K562 (cell line): ENCODE data around the gene SSBP2. TPM values are rescaled to one million over a fixed set of nuclear protein-coding genes. Genes with fewer than 3 reads are reported as not detected.

Experiments used
- ATAC-seq: fragments of 200-7000 bp; cut with Tn5 transposase; 3 replicates; pipeline ENCODE4 v1.9.1; 2020; ENCODE audit warnings: moderate library complexity
- BruUV-seq: library from RNA; stranded (reverse); fragments of 400-500 nt; replicated peaks from 2 replicates; lab custom pipeline; 2021; lab: Mats Ljungman, UMichigan
- CTCF ChIA-PET: fragments of 300-600 bp; formaldehyde crosslinking; extraction: SDS; loops from one replicate; lab custom pipeline; 2021; ENCODE audit warnings: low intra/inter-chr PET ratio; lab: Yijun Ruan, JAX
- POLR2A ChIA-PET: fragments of 300-600, 350-650 bp; sonication (Branson Sonifier 250); formaldehyde crosslinking; extraction: SDS; loops from one replicate; lab custom pipeline; 2021; ENCODE audit warnings: antibody characterized with exemption, inconsistent platforms; lab: Yijun Ruan, JAX
- DNase-seq, 4 experiments: peaks; one replicate each; pipeline versions ENCODE4 v3.0.0 to v3.0.0-alpha.2; 2011 to 2018; ENCODE audit warnings: low spot score in 3 of 4, mixed read lengths in 3 of 4; ENCODE audit errors: extremely low read depth in 1 of 4
- FAIRE-seq: peaks from 2 replicates; lab custom pipeline; 2011; peaks lifted over from hg19 to GRCh38; lab: Jason Lieb, UNC
- H2AFZ ChIP-seq: 2 replicates; pipeline ENCODE4 v1.6.0; 2011; ENCODE audit warnings: low read depth, low read length, control low read depth, inconsistent platforms
- H3K27ac ChIP-seq: fragments of 200-600 bp; 3 replicates; pipeline ENCODE4 v1.8.0; 2011; ENCODE audit warnings: low read depth, mild to moderate bottlenecking, control low read depth, inconsistent platforms, low read length, moderate library complexity, mixed read lengths; ENCODE audit errors: extremely low read depth
- H3K27me3 ChIP-seq, 2 experiments: fragments of 300-600 bp in 1 of 2; 2 replicates in 1 of 2; 3 replicates in 1 of 2; pipeline versions ENCODE4 v1.6.0 to v1.8.0; 2011; ENCODE audit warnings: inconsistent platforms in 2 of 2, low read length in 2 of 2, mild to moderate bottlenecking in 1 of 2, mixed read lengths in 1 of 2, moderate library complexity in 1 of 2; ENCODE audit not compliant: control insufficient read depth in 2 of 2, insufficient read depth in 2 of 2
- H3K36me3 ChIP-seq: fragments of 300-600 bp; 3 replicates; pipeline ENCODE4 v1.8.0; 2011; ENCODE audit warnings: mild to moderate bottlenecking, low read length, inconsistent platforms; ENCODE audit not compliant: control insufficient read depth, insufficient read depth
- H3K4me1 ChIP-seq, 2 experiments: fragments of 200-600 bp in 1 of 2; replicated peaks in 1 of 2; 2 replicates in 1 of 2; 3 replicates in 1 of 2; pipeline versions ENCODE4 v1.5.1 to v1.8.0; 2011; ENCODE audit warnings: inconsistent platforms in 2 of 2, low read length in 2 of 2, mild to moderate bottlenecking in 1 of 2, mixed read lengths in 1 of 2, moderate library complexity in 1 of 2; ENCODE audit not compliant: control insufficient read depth in 2 of 2, insufficient read depth in 2 of 2
- H3K4me2 ChIP-seq: 2 replicates; pipeline ENCODE4 v1.6.1; 2011; ENCODE audit warnings: low read length, control low read depth, inconsistent platforms, mixed read lengths; ENCODE audit not compliant: insufficient read depth
- H3K4me3 ChIP-seq: fragments of 200-600 bp; sonication (generic), shearing (Covaris generic); 2 replicates; pipeline ENCODE4 v1.5.1; 2016; ENCODE audit warnings: control low read depth, inconsistent platforms
- H3K79me2 ChIP-seq: fragments of 200-600 bp; 3 replicates; pipeline ENCODE4 v1.8.0; 2011; ENCODE audit warnings: low read length, inconsistent platforms; ENCODE audit not compliant: control insufficient read depth, insufficient read depth
- H3K9ac ChIP-seq, 2 experiments: 2 replicates each; pipeline versions ENCODE4 v1.6.0 to v1.6.1; 2011; ENCODE audit warnings: low read depth in 2 of 2, low read length in 2 of 2, control low read depth in 1 of 2, inconsistent platforms in 1 of 2, mild to moderate bottlenecking in 1 of 2, mixed read lengths in 1 of 2; ENCODE audit not compliant: insufficient read depth in 1 of 2
- H3K9me1 ChIP-seq: one replicate; pipeline ENCODE4 v1.6.0; 2011; ENCODE audit warnings: inconsistent platforms, mild to moderate bottlenecking, low read length, moderate library complexity; ENCODE audit not compliant: control insufficient read depth, insufficient read depth
- H3K9me3 ChIP-seq: replicated peaks from 2 replicates; pipeline ENCODE4 v1.5.1; 2011; ENCODE audit warnings: low read depth, low read length, inconsistent platforms; ENCODE audit not compliant: control insufficient read depth, insufficient read depth
- H4K20me1 ChIP-seq: replicated peaks from 2 replicates; pipeline ENCODE4 v1.6.1; 2011; ENCODE audit warnings: low read length, inconsistent platforms, mixed read lengths; ENCODE audit not compliant: control insufficient read depth, insufficient read depth
- CREBBP ChIP-seq: IDR thresholded peaks from one replicate; pipeline ENCODE4 v1.6.1; 2012; ENCODE audit warnings: low read depth, mild to moderate bottlenecking, control low read depth, inconsistent platforms, low read length
- RBM14 ChIP-seq: fragments of 200-400 bp; formaldehyde crosslinking; IDR thresholded peaks from 2 replicates; pipeline ENCODE4 v1.6.1; 2018; ENCODE audit warnings: low read depth, mild to moderate bottlenecking, low read length, moderate library complexity, borderline replicate concordance; ENCODE audit not compliant: insufficient read depth
- RFX1 ChIP-seq: fragments of 450-650 bp; IDR thresholded peaks from 2 replicates; pipeline ENCODE4 v1.6.1; 2016; ENCODE audit warnings: mild to moderate bottlenecking, moderate library complexity
- ZEB2 ChIP-seq: fragments of 450-650 bp; IDR thresholded peaks from 2 replicates; pipeline ENCODE4 v1.6.1; 2016
- WGBS: fragments of 100-300 bp; shearing (Covaris generic); methylation state at CpG from one replicate; pipeline ENCODE4 v1.1.6; 2016; ENCODE audit warnings: low coverage, mixed read lengths; ENCODE audit not compliant: insufficient coverage; ENCODE audit errors: missing lambda C conversion rate; 5-methylcytosine and 5-hydroxymethylcytosine counted together
- in situ Hi-C: fragments of 300-500 bp; cut with MboI; formaldehyde crosslinking; loops from 4 replicates; pipeline ENCODE4 v1.15.0; 2018; ENCODE audit warnings: inconsistent platforms, mixed read lengths
- intact Hi-C: fragments of 100-400 bp; cut with micrococcal nuclease; formaldehyde crosslinking; loops from 2 replicates; pipeline ENCODE4 v1.14.2; 2022
- polyA plus RNA-seq, 8 experiments: library from polyadenylated mRNA; depleted of rRNA in 4 of 8; stranded (reverse) in 5 of 8; unstranded in 3 of 8; fragments of >200 nt; fragmentation: Nextera tagmentation in 2 of 8; fragmentation: Illumina TruSeq in 1 of 8; extraction: Ambion mirVana in 2 of 8; extraction: Trizol in 1 of 8; gene quantifications; 2 replicates each; pipeline versions ENCODE4 v1.2.1 to v1.2.3, GENCODE V29; 2011 to 2014; ENCODE audit warnings: inconsistent platforms in 1 of 8, missing spikeins in 1 of 8
- total RNA-seq, 7 experiments: library from RNA; depleted of rRNA in 6 of 7; stranded (reverse); fragments of >200 nt in 6 of 7; fragmentation: Illumina TruSeq in 2 of 7; extraction: Trizol in 2 of 7; gene quantifications; 2 replicates each; pipeline versions ENCODE4 v1.2.1 to v1.2.3, GENCODE V29; 2011 to 2021; ENCODE audit warnings: low replicate concordance in 1 of 7
- TF ChIP-seq, protein P1 (sequence below), 3 experiments: IDR thresholded peaks in 2 of 3; conservative IDR thresholded peaks in 1 of 3; 2 replicates each; pipeline ENCODE4 v1.5.1; 2011 to 2012; ENCODE audit warnings: low read length in 3 of 3, mild to moderate bottlenecking in 3 of 3, control low read depth in 2 of 3, improper control_type of control experiment in 1 of 3, inconsistent platforms in 1 of 3, low read depth in 1 of 3, mixed read lengths in 1 of 3, moderate library complexity in 1 of 3; ENCODE audit not compliant: insufficient read depth in 2 of 3
- TF ChIP-seq, protein P2 (sequence below), 2 experiments: fragments of 250-450 bp in 1 of 2; fragments of 450-650 bp in 1 of 2; sonication (Bioruptor Pico) in 1 of 2; IDR thresholded peaks; 2 replicates each; pipeline versions ENCODE4 v1.6.1 to v1.8.0; 2016 to 2021; ENCODE audit warnings: mild to moderate bottlenecking in 2 of 2, moderate library complexity in 2 of 2, missing compliant biosample characterization in 1 of 2, missing genetic modification characterization in 1 of 2
- TF ChIP-seq, protein P3 (sequence below), 2 experiments: fragments of 450-650 bp; formaldehyde crosslinking in 1 of 2; IDR thresholded peaks; 2 replicates each; pipeline versions ENCODE4 v1.4.0 to v1.6.1; 2014 to 2020; ENCODE audit warnings: mild to moderate bottlenecking in 2 of 2, borderline replicate concordance in 1 of 2, low read depth in 1 of 2
- TF ChIP-seq, protein P4 (sequence below): conservative IDR thresholded peaks from 2 replicates; pipeline ENCODE4 v1.6.1; 2011; ENCODE audit warnings: low read depth, mild to moderate bottlenecking, low read length; ENCODE audit not compliant: control insufficient read depth

Gene SSBP2
- total and polyA plus RNA-seq, 9 of the 15 experiments (the other 6 are each of a cell fraction or from before 2014, with no cell fraction given): 22.3 to 133 (median 42.1) TPM

DNA sequence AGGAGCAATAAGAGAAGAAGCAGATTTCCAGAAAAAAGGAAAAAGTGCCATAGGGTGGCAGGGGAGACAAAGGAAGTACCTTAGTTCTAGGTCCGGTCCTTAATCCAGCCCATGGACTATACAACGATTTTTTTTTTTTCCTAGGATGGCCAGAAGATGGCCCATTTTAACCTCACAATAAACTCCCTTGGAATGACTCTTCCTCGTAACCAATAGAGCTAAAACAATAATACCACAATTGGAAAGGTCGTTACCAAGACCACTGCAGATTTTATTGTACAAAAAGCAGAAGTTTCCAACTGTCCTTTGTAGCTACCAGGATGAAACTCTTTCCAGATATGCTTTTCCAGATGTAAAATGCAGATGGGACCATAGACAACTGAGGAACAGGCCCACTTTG lies 34.4 kb upstream of the SSBP2 start:
- CTCF ChIA-PET: interaction anchor here (0.7 kb wide), 1 partner anchor 440 kb away, joined by 6 read pairs; no protein-coding TSS in a partner anchor
- H2AFZ ChIP-seq: peak overlapping the region; percentile 35
- peaks cover 0 to 21% of the 10 kb centered on the region in 2 experiments; a peak in 4 of 5 replicates for H3K4me1 ChIP-seq
- DNase-seq: no peak
- no peak overlapping the region for H3K4me3 ChIP-seq
- no peak for FAIRE-seq
- no peaks in the 10 kb centered on the region for H3K79me2 ChIP-seq
- no peak overlapping the region for H3K9ac ChIP-seq
- H3K36me3 ChIP-seq: no peaks in the 10 kb centered on the region
- in situ Hi-C loops (no loop called here), intact Hi-C loops (loop anchor here (2.0 to 5.0 kb wide), 2 partner anchors 52 to 381 kb away; no protein-coding TSS in a partner anchor)
- BruUV-seq: no TSS peak
- 47% methylated on average over 4 of the region's 4 CpGs for WGBS
- H4K20me1 ChIP-seq: no peaks in the 10 kb centered on the region
- no peak overlapping the region for H3K27ac ChIP-seq
- ATAC-seq: peak; percentile 34
- no peaks in the 10 kb centered on the region for H3K9me1 ChIP-seq
- POLR2A ChIA-PET: no interaction called here
- no peak overlapping the region for H3K4me2 ChIP-seq
- no peaks in the 10 kb centered on the region for H3K27me3 ChIP-seq
- H3K9me3 ChIP-seq: no peaks in the 10 kb centered on the region
- TF ChIP-seq, protein P1, sequence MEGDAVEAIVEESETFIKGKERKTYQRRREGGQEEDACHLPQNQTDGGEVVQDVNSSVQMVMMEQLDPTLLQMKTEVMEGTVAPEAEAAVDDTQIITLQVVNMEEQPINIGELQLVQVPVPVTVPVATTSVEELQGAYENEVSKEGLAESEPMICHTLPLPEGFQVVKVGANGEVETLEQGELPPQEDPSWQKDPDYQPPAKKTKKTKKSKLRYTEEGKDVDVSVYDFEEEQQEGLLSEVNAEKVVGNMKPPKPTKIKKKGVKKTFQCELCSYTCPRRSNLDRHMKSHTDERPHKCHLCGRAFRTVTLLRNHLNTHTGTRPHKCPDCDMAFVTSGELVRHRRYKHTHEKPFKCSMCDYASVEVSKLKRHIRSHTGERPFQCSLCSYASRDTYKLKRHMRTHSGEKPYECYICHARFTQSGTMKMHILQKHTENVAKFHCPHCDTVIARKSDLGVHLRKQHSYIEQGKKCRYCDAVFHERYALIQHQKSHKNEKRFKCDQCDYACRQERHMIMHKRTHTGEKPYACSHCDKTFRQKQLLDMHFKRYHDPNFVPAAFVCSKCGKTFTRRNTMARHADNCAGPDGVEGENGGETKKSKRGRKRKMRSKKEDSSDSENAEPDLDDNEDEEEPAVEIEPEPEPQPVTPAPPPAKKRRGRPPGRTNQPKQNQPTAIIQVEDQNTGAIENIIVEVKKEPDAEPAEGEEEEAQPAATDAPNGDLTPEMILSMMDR (IDR thresholded peaks at IDR 0.05 in 2 of 3, conservative IDR thresholded peaks at IDR 0.05 in 1 of 3; ENCODE audit: insufficient read depth in 2 of 3, low read depth in 1 of 3, low read length in 3 of 3): peak in 1 of 3 experiments; percentile 33; a peak in 1 of 6 replicates
- TF ChIP-seq, protein P2, sequence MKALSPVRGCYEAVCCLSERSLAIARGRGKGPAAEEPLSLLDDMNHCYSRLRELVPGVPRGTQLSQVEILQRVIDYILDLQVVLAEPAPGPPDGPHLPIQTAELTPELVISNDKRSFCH (CRISPR knock-in tag; IDR thresholded peaks at IDR 0.05): no peak
- TF ChIP-seq, protein P2 (tag; IDR thresholded peaks at IDR 0.05): 0 out of 2 replicates have a peak, but pooled peaks have one; percentile 34
- TF ChIP-seq RFX1 (peak; percentile 12; the same call in 1 of the 2 replicates), CREBBP (no peak), ZEB2 (no peak), RBM14 (no peak)
- TF ChIP-seq, protein P3, sequence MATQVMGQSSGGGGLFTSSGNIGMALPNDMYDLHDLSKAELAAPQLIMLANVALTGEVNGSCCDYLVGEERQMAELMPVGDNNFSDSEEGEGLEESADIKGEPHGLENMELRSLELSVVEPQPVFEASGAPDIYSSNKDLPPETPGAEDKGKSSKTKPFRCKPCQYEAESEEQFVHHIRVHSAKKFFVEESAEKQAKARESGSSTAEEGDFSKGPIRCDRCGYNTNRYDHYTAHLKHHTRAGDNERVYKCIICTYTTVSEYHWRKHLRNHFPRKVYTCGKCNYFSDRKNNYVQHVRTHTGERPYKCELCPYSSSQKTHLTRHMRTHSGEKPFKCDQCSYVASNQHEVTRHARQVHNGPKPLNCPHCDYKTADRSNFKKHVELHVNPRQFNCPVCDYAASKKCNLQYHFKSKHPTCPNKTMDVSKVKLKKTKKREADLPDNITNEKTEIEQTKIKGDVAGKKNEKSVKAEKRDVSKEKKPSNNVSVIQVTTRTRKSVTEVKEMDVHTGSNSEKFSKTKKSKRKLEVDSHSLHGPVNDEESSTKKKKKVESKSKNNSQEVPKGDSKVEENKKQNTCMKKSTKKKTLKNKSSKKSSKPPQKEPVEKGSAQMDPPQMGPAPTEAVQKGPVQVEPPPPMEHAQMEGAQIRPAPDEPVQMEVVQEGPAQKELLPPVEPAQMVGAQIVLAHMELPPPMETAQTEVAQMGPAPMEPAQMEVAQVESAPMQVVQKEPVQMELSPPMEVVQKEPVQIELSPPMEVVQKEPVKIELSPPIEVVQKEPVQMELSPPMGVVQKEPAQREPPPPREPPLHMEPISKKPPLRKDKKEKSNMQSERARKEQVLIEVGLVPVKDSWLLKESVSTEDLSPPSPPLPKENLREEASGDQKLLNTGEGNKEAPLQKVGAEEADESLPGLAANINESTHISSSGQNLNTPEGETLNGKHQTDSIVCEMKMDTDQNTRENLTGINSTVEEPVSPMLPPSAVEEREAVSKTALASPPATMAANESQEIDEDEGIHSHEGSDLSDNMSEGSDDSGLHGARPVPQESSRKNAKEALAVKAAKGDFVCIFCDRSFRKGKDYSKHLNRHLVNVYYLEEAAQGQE (IDR thresholded peaks at IDR 0.05; ENCODE audit: borderline replicate concordance): peak; percentile 17; the same call in 1 of the 2 replicates
- TF ChIP-seq, protein P3 (CRISPR knock-in tag; IDR thresholded peaks at IDR 0.05; ENCODE audit: low read depth): no peak
- TF ChIP-seq, protein P4, sequence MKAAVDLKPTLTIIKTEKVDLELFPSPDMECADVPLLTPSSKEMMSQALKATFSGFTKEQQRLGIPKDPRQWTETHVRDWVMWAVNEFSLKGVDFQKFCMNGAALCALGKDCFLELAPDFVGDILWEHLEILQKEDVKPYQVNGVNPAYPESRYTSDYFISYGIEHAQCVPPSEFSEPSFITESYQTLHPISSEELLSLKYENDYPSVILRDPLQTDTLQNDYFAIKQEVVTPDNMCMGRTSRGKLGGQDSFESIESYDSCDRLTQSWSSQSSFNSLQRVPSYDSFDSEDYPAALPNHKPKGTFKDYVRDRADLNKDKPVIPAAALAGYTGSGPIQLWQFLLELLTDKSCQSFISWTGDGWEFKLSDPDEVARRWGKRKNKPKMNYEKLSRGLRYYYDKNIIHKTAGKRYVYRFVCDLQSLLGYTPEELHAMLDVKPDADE: no peak
